Measurements from ENCODE around the gene ETNK2. TPM values are rescaled to one million over a fixed set of nuclear protein-coding genes. Genes with fewer than 3 reads are reported as not detected.
"Not testable (repeated sequence)": the region's sequence is repeated elsewhere in the genome, so short reads cannot be mapped to it uniquely, and the experiment has no call there.

ETNK2 gene
- polyA plus RNA-seq, 1 donor from 2014 or later, result 1.5 TPM

- Mint-ChIP-seq H3K27ac (peak overlapping the region in 1 of 3 donors; percentile 18), H3K4me3 (no peak overlapping the region), H3K9me3 (no peaks in the 10 kb centered on the region)
Measured at GRCh38 chr1:204112876-204113730, 38.7 kb downstream of the ETNK2 start.

DNA sequence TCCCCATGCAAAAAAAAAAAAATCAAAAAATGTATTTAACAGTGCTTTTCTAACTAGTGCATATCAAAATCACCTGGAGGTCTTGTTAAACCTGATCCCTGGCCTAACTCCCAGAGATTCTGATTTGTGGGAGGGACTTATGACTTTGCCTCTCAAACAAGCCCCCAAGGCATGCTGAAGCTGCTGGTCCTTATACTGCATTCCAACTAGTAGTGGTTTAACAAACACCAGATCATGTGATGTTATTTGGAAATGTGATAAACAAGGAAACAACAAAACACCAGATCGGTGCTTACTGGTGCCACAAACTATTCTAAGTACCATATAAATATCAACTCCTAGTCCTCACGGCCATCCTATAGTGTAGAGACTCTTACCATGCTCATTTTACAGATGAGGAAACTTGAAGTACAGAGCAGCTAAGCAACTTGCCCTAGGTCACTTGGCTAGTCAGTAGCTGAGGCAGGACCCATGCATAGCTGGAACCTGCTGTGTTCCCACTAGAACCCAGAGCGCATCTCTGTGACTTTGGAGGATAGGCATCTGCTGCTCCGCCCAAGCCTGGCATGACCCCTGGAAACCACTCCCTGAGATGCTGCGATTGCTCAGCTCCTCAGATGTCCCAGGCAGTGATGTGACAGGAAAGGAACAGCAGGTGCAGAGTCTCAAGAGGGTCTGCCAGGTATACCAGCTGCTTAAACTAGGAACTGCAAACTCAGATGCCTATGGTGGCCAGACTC, 40.8 kb downstream of the ETNK2 start:
- H3K4me1 Mint-ChIP-seq, result peaks cover 0 to 3% (median 0%) of the 10 kb centered on the region in 3 donors
- H3K27ac Mint-ChIP-seq, result no peak overlapping the region
- no peaks in the 10 kb centered on the region for H3K9me3 Mint-ChIP-seq
- H3K4me3 Mint-ChIP-seq, result no peak overlapping the region
- H3K36me3 Mint-ChIP-seq, result no peaks in the 10 kb centered on the region
- H3K27me3 Mint-ChIP-seq, result no peaks in the 10 kb centered on the region

More at GRCh38 chr1:204112876-204113730, 38.7 kb downstream of the ETNK2 start:
- peaks cover 0 to 3% (median 0%) of the 10 kb centered on the region in 3 donors for H3K4me1 Mint-ChIP-seq
- H3K36me3 Mint-ChIP-seq, result no peaks in the 10 kb centered on the region
- H3K27me3 Mint-ChIP-seq, result peaks cover 1% of the 10 kb centered on the region

DNA sequence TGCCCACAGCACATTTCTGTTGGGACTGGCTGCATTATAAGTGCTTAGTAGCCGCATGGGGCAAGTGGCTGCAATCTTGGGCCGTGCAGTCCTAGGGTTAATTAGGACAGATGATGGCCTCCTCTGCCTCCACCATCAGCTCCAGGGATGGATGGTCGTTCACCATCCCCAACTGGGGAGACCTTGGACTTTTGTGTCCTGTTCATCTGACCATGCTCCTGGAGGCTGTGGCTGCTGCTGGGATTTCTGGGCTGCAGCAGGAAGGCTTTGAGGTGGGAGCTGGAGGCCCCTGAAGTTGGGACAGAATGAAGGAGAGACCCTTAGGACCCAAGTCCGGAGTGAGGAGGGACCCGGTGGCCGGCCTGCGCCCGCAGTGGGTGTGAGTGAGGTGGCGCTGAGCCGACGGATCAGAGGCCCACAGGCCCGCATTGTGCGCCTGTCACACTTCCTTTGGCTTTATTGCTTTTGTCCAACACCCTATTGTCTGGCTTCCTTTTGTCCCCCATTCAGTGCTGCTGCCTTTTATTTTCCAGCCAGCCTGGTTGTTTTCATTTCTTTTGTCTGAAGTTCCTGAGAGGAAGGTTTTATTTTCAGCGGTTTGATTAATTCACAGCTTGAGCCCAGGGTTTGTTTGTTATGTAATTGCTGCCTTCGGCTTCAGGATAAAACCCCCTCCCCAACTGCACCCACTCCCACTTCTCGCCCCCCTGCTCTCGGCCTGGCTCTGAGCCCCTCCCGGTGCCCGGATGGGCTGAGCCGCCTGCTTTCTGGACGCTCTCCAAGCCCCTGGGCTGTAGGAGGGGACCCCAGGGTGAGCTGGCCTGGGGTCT, 43.3 kb downstream of the ETNK2 start:
- Mint-ChIP-seq H3K36me3 (no peaks in the 10 kb centered on the region), H3K4me1 (peaks cover 7 to 12% (median 9%) of the 10 kb centered on the region in 3 donors), H3K27me3 (no peaks in the 10 kb centered on the region), H3K4me3 (no peak overlapping the region), H3K9me3 (no peaks in the 10 kb centered on the region), H3K27ac (peak overlapping the region in 1 of 3 donors; percentile 44)

DNA sequence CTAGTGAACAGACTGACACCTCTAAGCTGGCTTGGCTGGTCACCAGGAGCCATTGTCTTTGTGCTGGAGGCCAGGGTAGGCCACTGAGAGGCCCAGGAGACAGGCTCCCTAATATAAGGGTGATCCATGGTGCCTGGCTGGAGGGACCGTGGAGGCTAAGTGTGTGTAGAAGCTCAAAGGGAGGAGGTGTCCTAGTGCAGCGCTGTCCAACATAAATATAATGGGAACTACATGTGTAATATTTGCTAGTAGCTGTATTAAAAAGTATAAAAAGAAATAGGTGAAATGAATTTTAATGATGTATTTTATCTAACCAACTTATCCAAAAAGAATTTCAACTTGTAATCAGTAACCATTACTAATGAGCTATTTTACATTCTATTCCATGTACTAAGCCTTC, 44.0 kb downstream of the ETNK2 start:
- Mint-ChIP-seq H3K27me3 (no peaks in the 10 kb centered on the region), H3K9me3 (no peaks in the 10 kb centered on the region), H3K36me3 (no peaks in the 10 kb centered on the region), H3K4me3 (no peak overlapping the region), H3K4me1 (peaks cover 8 to 18% (median 14%) of the 10 kb centered on the region in 3 donors), H3K27ac (no peak overlapping the region)

DNA sequence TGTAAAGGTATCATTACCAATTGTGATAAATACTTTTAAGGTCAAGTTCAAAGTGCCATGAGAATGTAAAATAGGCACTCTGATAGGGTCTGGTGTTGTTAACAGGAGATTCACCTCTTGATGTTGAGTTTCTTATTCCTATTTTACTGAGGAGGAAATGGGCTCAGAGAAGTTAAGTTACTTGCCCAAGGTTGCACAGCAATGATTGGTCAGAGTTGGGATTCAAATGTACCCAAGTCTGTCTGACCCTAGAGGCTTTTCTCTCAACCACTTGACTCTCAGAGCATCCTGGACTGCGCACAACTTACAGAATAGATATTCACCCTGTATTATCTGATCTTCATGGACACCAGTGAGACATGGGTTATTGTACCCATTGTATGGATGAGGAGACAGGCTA, 45.0 kb downstream of the ETNK2 start:
- peaks cover 15 to 27% (median 23%) of the 10 kb centered on the region in 3 donors for H3K4me1 Mint-ChIP-seq
- no peaks in the 10 kb centered on the region for H3K9me3 Mint-ChIP-seq
- H3K36me3 Mint-ChIP-seq, result no peaks in the 10 kb centered on the region
- H3K27me3 Mint-ChIP-seq, result no peaks in the 10 kb centered on the region
- H3K4me3 Mint-ChIP-seq, result no peak overlapping the region
- H3K27ac Mint-ChIP-seq, result no peak overlapping the region

- Mint-ChIP-seq H3K4me1 (peaks cover 23 to 28% (median 24%) of the 10 kb centered on the region in 3 donors), H3K9me3 (no peaks in the 10 kb centered on the region), H3K27me3 (peaks cover 3% of the 10 kb centered on the region), H3K36me3 (no peaks in the 10 kb centered on the region), H3K27ac (peak overlapping the region in 2 of 3 donors; percentile 18 to 20), H3K4me3 (peak overlapping the region in 1 of 4 donors; percentile 74)
Measured at GRCh38 chr1:204105131-204105515, 46.7 kb downstream of the ETNK2 start.

DNA sequence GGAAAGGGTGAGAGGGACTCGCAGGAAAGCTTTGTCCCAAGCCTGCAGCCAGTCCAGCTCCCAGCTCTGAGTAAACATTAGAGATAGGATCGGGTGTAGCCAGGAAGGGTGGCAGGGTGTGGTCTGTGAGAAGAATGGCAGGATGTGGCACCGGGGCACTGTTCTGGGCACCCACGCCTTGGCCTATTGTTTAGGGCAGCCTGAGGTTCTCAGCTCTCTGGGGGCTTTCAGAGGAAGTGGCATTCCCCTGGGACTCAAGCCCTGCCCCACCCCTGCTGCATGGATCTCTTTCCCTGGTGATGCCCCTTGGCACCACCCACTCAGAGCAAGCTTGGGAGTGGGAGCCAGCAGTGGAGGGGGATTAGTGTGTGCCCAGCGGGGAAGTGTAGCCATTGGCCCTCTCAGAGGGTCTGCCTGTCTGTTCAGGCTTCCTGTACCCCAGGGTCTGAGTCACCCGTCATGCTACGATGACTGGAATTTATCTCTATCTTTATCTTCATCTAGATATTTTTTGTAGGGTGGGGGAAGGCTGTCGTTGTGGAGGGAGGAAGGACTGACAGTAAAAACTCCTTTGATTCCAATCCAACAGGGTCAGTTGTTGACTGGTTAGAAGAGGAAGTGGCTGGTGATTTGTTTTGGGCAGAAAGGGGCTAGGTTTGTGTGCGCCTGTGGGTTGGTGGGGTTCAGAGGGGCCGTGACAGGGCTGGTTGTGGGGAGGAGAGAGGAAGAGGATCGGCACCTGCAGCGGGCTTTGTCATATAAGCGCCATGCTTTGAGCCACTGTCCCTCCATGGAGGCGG, 47.3 kb downstream of the ETNK2 start:
- peak overlapping the region; percentile 18 to 69 (median 20) for H3K27ac Mint-ChIP-seq
- H3K4me1 Mint-ChIP-seq, result peaks cover 23 to 28% (median 24%) of the 10 kb centered on the region in 3 donors
- H3K27me3 Mint-ChIP-seq, result peaks cover 3% of the 10 kb centered on the region
- H3K36me3 Mint-ChIP-seq, result no peaks in the 10 kb centered on the region
- H3K9me3 Mint-ChIP-seq, result no peaks in the 10 kb centered on the region
- H3K4me3 Mint-ChIP-seq, result peak overlapping the region; percentile 4 to 74 (median 62)

GRCh38 chr1:204103431-204103741, 48.5 kb downstream of the ETNK2 start:
- H3K4me1 Mint-ChIP-seq, result peaks cover 23 to 28% (median 24%) of the 10 kb centered on the region in 3 donors

DNA sequence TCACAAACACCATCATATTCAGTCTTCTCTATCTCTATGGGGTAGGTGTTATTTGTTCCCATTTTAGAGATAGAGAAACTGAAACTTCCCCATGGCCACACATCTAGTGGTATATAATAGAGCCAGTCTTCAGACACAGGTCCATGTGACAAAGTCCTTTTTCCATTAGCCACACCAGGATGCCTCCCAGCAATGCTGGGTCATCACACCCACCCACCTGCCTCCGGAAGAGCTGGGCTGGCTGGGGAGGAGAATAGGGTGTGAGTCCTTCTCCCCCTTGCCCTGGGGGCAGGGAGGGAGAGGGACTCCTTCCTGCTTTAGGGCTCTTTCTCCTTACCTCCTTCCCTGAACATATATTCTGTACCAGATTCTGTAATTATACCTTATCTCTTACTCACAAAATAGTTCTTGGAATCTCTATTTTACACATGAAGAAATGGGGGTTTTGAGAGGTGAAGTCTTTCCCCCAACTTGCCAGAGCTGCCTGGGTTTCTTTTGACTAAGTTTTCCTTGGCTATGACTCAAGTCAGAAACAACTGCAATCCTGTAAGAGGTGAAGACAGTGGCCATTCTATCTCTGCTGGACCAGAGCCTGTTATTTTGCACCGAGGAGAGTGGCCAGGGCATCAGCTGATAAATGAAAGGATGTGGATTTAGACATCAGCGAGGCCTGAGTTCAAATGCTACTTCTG, 49.0 kb downstream of the ETNK2 start:
- H3K9me3 Mint-ChIP-seq, result no peaks in the 10 kb centered on the region

More at GRCh38 chr1:204103431-204103741, 48.5 kb downstream of the ETNK2 start:
- peak overlapping the region in 1 of 3 donors; percentile 69 for H3K27ac Mint-ChIP-seq
- H3K27me3 Mint-ChIP-seq, result peaks cover 3% of the 10 kb centered on the region
- no peaks in the 10 kb centered on the region for H3K9me3 Mint-ChIP-seq
- H3K36me3 Mint-ChIP-seq, result no peaks in the 10 kb centered on the region
- peak overlapping the region in 1 of 4 donors; percentile 87 for H3K4me3 Mint-ChIP-seq

GRCh38 chr1:204102029-204102611, 49.7 kb downstream of the ETNK2 start:
- peak overlapping the region in 1 of 3 donors; percentile 50 for H3K27ac Mint-ChIP-seq
- peak overlapping the region in 2 of 4 donors; percentile 83 to 87 for H3K4me3 Mint-ChIP-seq
- H3K27me3 Mint-ChIP-seq, result peaks cover 3% of the 10 kb centered on the region
- peaks cover 23 to 28% (median 24%) of the 10 kb centered on the region in 3 donors for H3K4me1 Mint-ChIP-seq
- no peaks in the 10 kb centered on the region for H3K36me3 Mint-ChIP-seq
- no peaks in the 10 kb centered on the region for H3K9me3 Mint-ChIP-seq

More for the DNA sequence above, 49.0 kb downstream of the ETNK2 start:
- Mint-ChIP-seq H3K27ac (peak overlapping the region in 2 of 3 donors; percentile 50 to 80), H3K4me1 (peaks cover 23 to 28% (median 24%) of the 10 kb centered on the region in 3 donors), H3K36me3 (no peaks in the 10 kb centered on the region), H3K27me3 (peaks cover 3% of the 10 kb centered on the region), H3K4me3 (peak overlapping the region in 3 of 4 donors; percentile 9 to 87 (median 83))

GRCh38 chr1:204099754-204100153, 52.1 kb downstream of the ETNK2 start:
- not testable (repeated sequence) for H3K27ac Mint-ChIP-seq, H3K36me3 Mint-ChIP-seq, H3K27me3 Mint-ChIP-seq, H3K4me3 Mint-ChIP-seq, H3K9me3 Mint-ChIP-seq
- H3K4me1 Mint-ChIP-seq, result peaks cover 20 to 25% (median 21%) of the 10 kb centered on the region in 3 donors

DNA sequence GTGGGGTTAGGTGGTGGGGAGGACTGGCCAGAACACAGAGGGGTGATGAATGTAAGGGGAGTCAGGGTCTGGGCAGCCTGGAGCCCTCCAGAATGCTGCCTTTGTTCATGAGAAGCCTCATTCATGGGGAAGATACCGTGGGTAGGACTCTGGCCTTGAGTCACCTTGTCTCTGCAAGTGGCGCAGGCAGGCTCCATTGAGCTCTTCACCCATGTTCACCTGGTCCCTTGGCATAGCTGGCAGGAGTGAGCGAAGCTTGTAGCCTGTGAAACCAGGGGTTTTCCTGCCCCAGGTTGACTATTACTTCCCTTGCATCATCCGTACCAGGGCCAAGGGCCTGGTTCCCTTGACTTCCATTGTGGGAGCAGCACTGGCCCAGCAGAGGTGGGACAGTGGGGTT, 53.2 kb downstream of the ETNK2 start:
- peaks cover 16 to 18% (median 16%) of the 10 kb centered on the region in 3 donors for H3K4me1 Mint-ChIP-seq
- H3K4me3 Mint-ChIP-seq, result no peak overlapping the region

DNA sequence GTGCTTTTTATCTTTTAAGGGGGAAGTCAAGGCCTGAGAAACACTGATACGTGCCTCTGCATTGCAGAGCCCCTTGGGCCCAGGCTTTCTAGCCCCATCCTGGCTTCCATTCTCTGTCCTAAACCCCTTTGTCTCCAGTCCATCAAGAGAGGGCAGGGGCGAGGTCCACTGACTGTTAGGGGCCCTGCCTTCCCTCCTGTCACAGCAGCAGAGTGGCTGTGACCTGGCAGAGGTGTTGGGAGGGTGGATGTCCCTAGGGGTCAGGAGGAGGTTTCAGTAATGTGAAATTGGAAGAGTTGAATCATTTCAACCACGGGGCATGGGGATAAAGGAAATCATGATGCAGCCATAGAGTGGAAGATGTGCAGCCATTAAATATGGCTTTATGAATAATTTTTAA, 54.9 kb downstream of the ETNK2 start:
- no peaks in the 10 kb centered on the region for H3K36me3 Mint-ChIP-seq
- no peaks in the 10 kb centered on the region for H3K9me3 Mint-ChIP-seq
- peaks cover 3% of the 10 kb centered on the region for H3K27me3 Mint-ChIP-seq
- peaks cover 1 to 9% (median 2%) of the 10 kb centered on the region in 3 donors for H3K4me1 Mint-ChIP-seq
- peak overlapping the region in 1 of 3 donors; percentile 25 for H3K27ac Mint-ChIP-seq
- no peak overlapping the region for H3K4me3 Mint-ChIP-seq

More for the DNA sequence above, 53.2 kb downstream of the ETNK2 start:
- H3K27ac Mint-ChIP-seq, result no peak overlapping the region
- peaks cover 3% of the 10 kb centered on the region for H3K27me3 Mint-ChIP-seq
- H3K9me3 Mint-ChIP-seq, result no peaks in the 10 kb centered on the region
- H3K36me3 Mint-ChIP-seq, result no peaks in the 10 kb centered on the region
